Activated T-cell treated with anti-CD3 and anti-CD28 coated beads, Interleukin-2, amount 50 U/mL, for 1 hour (primary cell): ENCODE results near the gene PHLDB1.

ENCODE experiments used
- DNase-seq: peaks from one replicate; pipeline ENCODE4 v3.0.0-alpha.2; 2020

Gene PHLDB1

DNA sequence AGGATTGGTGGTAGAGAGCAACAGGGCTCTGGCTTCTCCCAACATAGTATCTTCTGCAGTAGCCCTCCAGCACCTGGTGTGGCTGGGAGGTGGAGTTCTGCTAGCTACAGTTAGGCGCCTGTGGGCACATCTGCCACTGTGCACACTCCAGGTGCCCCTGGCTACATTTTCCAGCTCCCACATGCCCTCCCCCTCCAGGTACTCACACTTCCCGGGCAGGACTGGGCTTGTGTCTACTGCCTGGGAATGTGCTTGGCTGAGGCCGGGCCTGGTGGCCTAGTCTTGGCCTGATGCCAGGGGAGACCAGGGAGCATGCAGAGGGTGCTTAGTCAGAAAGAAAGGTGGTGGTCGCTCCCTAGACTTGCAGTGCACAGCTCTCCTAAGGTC, 15.8 kb downstream of the PHLDB1 start:
- DNase-seq: no peak

DNA sequence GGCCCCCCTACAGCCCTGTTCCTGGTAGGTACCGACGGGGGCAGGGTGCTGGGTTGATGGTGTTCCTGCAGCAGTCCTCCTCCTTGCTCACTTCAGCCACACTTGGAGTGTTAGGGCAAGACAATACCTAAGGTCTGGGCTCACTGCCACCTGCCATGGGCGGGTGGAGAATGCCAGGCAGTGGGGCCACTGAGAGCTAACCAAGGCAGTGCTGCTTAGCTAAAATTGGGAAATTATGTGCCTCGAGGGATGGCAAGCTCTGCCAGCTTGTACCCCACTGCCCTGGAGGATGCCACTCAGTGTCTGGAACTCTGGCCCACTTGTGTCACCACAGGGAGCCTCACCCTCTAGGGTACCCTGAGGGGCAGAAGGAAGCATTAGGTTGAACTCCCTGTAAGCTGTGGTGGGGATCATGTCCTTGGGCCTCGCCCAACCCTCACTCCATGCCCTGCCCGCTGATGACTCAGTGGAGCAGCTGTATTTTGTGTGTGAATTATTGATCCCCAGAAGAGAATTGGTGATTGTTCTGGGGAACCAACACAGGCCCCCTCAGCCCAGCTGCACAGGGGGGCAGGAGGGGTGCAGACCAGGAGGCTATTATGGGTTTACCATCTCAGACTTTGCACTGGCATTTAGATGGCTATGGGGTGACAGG, 17.7 kb downstream of the PHLDB1 start:
- DNase-seq: no peak

DNA sequence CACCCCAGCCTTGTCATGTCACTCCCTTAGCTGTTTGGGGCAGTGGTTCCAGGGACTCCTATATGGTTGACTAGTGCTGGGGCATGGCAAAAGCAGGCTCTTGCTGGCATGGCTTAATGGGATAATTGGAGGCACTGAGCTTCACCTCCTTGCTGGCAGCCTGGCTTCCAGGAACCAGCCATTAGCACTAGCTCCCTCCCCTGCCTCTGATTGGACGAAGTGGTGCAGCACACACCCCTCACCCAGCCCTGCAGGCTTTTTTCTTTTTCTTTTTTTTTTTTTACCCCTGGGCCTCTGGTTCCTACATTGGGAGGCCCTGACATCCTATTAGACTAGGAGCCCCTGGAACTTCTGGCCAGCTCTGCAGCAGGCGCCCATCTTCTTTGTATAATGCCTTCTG, 18.6 kb downstream of the PHLDB1 start:
- DNase-seq: no peak

DNA sequence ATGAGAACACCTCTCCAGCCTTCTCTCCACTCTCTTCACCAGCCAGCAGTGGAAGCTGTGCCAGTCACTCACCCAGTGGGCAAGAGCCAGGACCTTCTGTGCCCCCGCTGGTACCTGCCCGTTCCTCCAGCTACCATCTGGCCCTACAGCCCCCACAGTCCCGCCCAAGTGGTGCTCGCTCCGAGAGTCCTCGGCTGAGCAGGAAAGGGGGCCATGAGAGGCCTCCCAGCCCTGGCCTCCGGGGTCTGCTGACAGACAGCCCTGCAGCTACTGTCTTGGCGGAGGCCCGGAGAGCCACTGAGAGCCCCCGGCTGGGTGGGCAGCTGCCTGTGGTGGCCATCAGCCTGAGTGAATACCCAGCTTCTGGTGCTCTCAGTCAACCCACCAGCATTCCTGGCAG, 20.2 kb downstream of the PHLDB1 start:
- DNase-seq: no peak

DNA sequence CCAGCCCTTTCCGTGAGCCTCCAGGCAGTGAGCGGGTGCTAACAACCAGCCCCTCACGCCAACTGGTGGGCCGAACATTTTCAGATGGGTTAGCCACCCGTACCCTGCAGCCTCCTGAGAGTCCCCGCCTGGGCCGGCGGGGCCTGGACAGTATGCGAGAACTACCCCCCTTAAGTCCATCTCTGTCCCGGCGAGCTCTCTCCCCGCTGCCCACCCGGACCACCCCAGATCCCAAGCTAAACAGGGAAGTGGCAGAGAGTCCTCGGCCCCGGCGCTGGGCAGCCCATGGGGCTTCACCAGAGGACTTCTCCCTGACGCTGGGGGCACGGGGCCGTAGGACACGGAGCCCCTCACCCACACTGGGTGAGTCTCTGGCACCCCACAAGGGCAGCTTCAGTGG, 20.6 kb downstream of the PHLDB1 start:
- no peak for DNase-seq

DNA sequence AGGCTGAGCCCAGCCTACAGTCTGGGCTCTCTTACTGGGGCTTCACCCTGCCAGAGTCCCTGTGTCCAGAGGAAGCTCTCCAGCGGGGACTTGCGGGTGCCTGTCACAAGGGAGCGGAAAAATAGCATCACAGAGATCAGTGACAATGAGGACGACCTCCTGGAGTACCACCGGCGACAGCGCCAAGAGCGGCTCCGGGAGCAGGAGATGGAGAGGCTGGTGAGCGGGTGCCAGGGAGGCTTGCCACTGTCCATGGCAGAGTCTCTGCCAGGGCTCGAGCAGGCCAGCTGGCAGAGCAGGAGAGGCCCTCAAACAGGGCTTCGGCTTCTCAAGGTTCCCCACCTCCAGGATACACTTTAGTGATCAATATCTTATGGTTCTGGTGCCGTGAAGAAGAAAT, 21.0 kb downstream of the PHLDB1 start:
- DNase-seq: no peak

DNA sequence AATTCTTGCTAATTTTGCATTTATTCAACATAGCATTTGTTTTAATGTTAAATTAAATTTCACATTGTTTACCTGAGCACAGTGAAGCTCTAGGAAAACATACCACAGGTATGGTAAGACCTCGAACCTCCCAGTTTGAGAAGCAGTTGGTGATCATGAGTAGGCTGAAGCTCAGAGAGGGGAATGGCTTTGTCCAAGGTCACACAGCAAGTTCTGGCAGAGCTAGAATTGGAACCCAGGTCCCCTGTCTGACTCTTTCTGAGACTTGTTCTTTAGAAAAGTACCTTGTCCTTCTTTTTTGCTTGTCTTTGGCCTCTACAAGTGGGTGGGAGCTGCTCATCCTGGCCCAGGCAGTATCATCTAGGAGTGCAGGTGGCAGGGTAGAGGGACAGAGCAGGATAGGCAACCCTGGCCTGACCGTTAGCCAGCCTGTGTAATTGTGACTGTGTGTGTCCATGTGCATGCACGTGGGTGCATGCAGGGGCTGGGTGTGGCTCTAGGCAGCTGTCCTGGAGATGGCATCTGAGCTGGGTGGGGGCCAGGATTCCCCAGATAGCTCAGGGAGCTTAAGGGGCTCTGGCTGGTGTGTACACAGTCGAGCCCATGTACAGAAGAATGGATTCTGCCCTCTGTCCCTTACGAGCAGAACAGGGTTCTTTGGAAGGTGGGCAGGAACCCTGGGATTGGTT, 21.6 kb downstream of the PHLDB1 start:
- DNase-seq: no peak

DNA sequence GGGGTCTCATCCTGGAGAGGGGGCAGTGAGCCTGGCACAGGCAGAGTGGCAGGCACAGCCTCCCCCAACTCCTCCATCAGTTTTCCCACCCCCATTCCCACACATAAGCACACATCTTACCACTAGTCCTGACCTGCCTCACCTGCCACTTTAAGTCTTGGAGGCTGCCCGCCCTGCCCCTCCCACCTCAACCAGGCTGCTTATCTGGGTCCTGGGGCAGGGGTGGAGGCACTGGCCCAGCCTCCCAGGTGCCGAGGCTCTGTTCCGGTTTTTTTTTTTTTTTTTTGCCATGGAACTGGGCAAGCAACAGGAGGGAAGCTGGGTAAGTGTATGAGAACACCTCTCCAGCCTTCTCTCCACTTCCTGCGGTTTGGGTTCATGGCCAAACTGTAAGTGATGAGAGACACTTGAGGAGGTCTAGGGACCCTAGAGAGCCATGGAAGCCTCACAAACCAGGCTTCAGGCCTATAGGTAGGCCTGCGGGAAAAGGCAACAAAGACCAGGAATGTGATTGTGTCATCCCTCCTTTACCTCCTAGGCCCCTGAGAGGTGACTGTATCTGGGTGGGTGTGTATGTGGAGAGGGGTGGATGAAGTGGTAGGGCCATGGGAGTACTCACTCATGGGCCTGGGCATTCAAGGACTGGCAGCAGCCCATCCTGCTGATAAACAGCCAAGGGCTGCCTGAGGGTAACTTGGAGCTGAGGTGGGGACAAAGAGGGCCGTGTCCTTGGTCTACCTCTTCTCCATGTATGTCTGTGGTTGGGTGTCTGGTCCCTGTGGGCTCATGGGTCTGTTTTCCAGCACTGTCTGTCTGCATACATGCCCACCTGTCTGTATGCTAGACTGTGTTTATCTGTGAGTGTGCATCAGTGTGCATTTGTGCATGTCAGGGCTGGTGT, 22.6 kb downstream of the PHLDB1 start:
- DNase-seq: no peak

DNA sequence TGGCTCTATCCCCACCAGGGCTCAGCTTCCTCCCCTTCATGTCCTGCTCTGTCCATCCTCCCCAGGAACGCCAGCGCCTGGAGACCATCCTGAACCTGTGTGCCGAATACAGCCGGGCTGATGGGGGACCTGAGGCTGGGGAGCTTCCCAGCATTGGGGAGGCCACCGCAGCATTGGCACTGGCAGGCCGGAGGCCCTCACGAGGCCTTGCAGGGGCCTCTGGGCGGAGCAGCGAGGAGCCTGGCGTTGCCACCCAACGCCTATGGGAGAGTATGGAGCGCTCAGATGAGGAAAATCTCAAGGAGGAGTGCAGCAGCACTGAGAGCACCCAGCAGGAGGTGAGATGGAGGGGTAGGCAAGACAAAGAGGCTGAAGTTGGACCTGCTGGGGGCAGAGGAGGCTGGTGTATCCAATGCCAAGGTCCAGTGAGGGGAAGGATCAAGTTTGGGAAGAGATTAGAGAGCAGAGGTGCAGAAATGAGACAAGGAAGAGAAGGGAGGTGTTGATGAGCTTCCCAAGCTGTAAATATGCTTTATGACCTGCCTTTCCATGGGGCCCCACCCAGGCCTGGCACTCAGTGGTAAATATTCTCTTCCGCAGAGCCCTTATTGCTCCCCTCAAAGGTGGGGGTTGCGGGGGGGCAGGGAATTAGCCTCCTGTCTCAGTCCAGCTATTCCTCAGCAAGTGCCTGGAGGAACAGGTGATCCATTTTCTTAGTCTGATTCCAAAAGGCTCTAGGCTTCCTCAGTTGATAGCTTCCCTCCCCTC, 23.9 kb downstream of the PHLDB1 start:
- no peak for DNase-seq

DNA sequence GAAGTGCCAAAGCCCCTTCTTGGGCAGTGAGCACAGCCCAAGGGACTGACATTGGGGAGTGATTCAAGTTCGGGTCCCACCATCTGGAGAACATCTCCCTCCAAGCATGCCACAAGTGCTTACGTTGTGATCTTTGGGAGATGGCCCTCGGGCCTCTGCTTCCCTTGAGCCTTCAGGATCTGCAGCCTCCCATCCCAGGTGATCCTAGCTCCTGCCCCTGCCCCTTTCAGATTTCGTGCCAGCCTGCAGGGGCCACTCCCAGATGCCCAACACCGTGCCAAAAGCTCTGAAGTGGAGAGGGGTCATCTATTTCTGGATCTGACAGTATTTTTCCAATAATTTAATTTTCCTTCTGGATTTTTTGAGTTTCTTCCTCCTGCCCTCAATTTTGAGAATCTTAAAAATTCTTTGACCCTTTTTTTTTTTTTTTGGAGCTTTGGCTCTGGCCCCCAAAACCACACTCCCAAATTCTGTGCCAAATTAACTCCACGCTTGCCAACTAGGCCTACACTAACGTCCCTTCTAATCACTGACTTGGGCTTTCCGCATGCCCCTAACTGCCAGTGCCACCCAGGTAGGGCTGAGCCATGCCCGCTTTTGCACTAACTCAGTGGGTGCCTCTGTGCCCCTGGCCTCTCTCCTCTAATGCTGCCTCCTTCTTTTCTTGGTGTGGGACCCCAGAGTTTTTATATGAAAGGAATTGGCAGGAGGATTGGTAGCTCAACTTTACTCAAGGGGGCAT, 25.3 kb downstream of the PHLDB1 start:
- DNase-seq: no peak

DNA sequence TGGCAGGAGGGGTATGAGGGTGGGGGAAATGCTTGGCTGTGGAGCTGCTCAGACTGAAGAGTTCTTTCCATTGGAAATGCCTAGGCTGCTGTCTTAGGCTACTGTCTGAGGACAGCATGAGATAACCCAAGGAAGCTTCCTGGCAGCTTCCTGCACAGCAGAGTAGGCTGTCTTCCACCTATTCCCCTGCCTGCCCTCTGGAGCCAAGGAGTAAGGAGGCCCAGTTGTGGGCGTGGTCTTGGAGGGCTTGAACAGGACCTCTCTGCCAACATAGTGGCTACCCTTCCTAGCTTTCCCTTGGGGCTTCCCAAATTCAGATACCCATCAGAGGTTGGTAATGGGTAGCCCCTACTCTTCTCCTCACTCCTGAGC, 25.9 kb downstream of the PHLDB1 start:
- no peak for DNase-seq

DNA sequence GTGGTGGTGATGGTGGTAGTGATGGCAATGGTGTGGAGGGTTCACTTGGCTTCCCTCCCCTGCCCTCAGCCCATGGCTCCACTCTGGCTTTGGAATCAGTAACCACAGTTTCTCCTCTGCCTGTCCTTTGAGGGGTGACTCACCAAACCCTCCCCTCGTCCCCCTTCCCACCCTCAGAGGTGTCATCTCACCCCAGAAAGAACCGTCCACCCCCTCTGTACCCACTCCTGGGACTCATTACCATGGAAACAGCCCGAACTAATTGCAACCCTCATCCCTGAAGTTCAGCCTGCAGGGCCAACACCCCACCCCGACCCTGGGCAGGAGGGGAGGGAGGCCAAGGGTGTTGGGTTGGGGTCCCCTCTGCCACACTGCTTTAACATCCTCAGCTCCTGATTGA, 26.6 kb downstream of the PHLDB1 start:
- no peak for DNase-seq

DNA sequence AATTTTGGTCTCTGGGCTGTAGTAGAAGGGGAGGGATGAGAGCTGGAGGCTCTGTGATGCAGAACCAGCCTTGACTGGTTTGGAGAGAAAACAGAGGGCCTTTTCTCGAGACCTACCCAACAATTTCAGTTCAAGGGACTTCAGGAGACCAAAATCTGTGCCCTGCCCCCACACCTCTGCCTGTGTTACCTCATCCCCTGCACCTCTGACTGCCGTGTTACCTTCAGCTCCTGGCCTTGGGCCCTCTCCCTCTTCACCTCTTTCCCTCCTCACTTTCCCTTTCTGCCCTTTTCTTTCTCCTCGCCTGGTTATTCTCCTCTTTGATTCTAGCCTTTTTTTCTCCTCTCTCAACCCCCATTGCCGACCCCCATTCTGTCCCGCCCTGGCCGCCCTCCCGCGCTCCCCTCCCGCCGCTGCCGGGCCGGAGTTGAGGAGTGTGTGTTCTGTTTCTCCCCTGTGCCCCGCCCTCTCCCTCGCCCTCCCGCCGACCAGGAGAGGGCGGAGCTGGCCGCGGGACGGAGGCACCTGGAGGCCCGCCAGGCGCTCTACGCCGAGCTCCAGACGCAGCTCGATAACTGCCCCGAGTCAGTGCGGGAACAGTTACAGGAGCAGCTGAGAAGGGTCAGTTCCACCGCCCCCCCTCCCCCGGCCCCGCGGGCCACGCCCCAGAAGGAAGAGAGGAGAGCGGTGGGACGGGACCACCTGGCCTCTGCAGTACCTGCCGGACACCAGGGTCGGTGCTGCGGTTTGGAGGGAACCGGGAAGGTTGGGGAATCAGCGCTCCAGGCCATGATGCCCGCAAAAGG, 27.2 kb downstream of the PHLDB1 start:
- peak; percentile 30 for DNase-seq

DNA sequence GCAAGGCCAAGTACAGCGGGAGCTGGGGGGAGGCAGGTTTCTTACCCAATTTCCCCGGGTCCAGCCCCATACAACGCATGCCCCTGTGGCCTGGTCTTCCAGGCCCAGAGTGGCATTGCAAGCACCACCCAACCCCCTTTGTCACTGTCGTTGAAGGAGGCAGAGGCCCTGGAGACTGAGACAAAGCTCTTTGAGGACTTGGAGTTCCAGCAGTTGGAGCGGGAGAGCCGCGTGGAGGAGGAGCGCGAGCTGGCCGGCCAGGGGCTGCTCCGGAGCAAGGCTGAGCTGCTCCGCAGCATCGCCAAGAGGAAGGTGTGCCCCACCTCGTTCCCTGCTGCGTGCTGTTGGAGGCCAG, 27.8 kb downstream of the PHLDB1 start:
- DNase-seq: no peak

DNA sequence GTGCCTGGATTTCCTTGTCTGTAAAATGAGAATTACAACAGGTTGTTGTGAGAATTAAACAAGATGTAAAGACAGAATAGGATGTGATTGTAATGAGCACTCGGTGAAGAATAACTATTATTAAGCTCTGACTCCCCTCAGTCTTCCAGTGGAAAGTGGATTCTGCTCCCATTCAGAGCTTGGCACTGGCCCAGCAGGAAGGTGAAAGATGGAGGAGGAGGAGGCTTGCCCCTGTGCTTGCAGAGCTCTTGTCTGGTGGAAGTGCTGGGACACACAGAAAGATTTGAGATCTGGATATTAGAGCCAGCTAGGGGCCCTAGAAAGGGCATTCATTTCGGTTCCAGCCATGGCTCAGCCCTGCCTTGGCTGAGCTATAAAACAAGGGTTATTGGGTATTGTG, 28.2 kb downstream of the PHLDB1 start:
- no peak for DNase-seq

DNA sequence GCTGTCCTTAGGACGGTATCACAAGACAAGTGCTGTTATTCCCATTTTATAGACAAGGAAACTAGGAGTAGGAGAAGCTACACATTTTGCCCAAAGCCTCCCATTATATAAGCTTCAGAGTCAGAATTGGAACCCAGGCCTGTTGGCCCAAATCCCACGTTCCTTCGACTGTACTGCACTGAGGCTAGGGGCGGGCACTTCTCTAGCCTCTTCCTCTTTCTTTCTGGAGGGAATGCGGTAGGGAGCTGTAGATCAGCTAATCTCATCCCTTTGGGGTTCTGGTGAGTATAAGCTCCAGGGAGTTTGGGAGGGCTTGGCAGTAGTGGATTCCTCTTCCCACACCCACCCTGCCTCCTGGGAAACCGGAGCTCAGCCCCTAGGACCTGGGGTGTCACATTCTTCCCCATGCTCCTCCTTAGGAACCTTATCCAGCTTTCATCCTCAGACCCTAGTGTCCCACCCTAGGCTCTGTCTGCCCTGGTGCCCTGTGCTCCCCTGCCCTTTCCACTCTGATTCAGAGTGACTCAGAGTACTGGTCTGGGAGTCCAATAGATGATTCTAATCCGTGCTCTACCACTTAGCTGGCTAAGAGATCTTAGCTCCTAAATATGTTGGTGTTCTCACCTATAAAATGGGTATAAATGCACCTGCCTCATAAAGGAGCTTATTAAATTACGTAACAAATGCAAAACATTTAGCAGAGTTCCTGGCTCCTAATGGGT, 29.3 kb downstream of the PHLDB1 start:
- DNase-seq: no peak

DNA sequence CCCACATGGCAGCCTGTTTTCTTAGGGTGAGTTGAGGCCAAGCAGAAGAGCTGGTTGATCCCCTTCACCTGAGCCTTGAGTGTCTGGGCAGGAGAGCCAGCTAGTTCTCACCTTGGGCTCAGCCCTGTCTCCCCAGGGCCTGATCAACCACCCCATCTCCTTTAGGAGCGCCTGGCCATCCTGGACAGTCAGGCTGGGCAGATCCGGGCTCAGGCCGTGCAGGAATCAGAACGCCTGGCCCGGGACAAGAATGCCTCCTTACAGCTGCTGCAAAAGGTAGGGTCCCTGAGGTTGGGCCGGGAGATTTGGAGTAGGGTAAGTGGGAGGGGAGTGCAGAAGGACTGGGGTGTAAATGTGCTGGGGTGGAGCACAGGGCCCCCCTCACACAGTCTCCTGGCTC, 31.3 kb downstream of the PHLDB1 start:
- no peak for DNase-seq

DNA sequence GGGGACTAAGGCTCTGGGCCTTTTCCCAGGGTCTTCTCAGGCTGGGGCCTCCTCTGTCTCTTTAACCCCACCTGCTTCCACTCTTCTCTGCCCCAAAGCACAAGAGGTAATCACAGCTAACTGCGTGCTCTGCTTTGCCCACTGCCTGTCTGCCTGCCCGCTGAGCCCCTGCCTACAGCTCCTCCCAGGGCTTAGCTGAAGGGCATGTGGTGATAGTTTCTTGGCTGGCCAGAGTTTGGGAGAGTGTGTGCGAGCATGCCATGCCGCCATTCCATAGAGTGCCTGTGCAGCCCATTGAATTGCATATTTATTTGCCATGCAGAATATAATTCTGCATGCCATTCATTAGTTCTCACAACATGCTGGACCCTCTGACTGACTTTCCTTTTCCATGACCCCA, 32.5 kb downstream of the PHLDB1 start:
- no peak for DNase-seq

DNA sequence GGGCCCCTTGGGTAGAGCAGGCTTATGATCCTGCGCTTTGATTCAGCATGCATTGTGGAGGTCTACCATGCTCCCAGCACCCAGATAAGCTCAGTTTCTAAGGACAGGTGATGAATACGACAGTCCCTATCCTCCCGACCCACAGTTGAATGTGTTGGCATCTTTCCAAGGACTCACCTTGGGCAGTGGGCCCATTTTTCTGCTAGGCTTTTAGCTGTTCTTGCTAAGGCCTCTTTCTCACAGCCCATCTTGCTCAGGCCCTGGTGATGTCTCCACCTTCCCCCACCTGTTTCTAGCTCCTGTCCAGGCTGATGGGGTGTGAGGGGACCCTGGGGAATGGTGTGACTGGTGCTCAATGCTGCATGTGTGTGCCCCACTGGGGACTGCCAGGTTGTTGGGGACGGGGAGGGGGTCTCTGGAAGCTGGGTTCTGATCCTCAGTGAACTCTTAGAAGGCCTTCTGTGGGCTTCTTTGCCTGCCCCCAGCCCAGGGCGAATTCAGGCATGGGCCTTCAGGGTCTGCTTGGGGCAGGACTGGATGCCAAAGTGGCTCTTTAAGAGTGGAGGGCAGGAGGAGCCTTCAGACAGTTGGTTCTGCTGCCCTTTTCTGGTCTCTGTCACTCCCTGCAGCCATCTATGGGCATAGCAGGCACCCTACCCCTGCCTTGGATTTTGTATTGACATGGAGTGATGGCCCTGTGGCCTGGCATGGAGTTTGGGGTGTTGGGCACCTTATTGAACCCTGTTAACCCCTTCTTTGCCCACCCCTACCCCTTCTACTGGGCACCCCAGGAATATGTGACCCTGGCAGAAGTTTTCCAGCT, 33.1 kb downstream of the PHLDB1 start:
- no peak for DNase-seq

DNA sequence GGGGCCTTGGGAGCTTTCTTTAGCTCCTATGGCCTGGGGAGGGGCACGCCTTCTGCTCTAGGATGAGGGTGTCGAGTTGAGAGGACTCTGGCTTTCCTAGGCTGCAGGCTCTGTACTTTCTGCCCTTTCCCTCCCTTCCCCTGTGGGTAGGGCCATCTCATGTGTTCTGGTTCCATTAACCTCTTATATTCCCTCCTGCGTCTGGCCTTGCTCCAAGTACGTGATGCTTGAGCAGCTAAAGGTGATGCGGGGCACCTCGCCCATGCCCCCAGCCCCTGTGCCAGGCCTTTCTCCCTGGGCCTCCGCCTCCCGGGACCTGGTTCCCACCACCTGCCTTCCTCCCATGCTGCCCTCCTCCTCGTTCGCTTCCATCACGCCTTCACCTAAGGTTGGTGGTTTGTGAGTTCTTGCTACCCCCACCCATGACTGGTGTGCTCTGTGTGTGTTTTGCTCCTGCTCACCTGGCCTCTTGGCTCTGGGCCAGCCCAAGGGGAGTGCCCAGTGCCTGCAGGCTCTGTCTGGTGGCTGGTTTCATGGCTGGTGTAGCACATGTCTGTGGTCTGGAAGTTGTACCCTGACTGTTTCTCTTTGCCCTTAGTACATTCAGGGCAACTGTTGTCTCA, 34.1 kb downstream of the PHLDB1 start:
- no peak for DNase-seq
